COLO829 (cell line): ENCODE data around the gene ABO.
"Not testable (repeated sequence)": the region's sequence is repeated elsewhere in the genome, so short reads cannot be mapped to it uniquely, and the experiment has no call there.

ENCODE experiments used
- DNase-seq: peaks from one replicate; pipeline ENCODE4 v3.0.0; 2012; ENCODE audit warnings: low spot score

Gene ABO

DNA sequence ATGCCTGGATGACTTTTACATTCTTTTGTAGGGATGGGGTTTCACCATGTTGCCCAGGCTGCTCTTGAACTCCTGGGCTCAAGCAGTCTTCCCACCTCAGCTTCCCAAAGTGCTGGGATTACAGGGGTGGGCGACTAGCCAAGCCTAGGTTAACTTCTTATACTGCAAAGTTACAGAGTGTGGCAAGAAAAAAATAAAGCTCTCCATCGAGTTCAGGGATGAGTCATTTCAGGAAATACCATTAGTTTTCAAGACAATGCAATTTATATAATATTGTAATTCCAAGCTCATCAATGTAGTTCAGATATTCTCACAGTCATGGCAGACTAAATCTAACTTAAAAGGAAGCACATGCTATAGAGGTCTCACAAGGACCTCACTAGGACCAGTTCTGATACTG is 11.5 kb upstream of the ABO start:
- no peak for DNase-seq

DNA sequence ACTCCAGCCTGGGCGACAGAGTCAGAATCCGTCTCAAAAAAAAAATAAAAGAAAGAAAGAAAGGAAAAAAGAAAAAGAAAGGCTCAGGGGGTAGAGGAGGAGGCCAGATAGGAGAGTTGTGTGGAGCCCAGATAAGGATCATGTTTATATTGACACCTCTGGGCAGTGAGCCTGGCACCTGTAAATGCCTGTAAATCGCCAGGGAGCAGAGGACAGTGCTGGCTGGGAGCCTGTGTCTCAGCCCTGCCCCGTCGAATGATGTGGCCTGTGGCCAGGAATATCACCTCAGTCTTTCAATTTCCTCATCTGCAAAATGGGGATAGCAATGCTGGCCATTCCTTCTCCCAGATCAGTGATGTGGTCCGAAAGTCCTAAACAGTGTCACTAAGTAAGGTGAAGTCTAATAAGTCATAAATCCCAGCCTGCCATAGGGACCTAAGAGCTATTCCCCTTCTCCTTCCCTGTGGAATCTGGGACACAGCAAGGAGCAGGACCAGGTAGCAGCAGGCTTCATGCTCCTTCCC is 10.3 kb upstream of the ABO start:
- no peak for DNase-seq

DNA sequence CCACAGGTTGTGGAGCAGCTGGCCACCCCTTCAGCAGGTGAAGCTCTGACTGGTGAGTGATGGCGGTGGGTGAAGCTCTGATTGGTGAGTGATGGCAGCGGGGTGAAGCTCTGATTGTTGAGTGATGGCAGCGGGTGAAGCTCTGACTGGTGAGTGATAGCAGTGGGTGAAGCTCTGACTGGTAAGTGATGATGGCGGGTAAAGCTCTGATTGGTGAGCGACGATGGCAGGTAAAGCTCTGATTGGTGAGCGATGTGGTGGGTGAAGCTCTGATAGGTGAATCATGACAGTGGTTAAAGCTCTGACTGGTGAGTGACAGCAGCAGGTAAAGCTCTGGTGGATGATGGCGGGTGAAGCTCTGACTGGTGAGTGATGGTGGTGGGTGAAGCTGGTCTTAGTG is 9.4 kb upstream of the ABO start:
- DNase-seq, result no peak

DNA sequence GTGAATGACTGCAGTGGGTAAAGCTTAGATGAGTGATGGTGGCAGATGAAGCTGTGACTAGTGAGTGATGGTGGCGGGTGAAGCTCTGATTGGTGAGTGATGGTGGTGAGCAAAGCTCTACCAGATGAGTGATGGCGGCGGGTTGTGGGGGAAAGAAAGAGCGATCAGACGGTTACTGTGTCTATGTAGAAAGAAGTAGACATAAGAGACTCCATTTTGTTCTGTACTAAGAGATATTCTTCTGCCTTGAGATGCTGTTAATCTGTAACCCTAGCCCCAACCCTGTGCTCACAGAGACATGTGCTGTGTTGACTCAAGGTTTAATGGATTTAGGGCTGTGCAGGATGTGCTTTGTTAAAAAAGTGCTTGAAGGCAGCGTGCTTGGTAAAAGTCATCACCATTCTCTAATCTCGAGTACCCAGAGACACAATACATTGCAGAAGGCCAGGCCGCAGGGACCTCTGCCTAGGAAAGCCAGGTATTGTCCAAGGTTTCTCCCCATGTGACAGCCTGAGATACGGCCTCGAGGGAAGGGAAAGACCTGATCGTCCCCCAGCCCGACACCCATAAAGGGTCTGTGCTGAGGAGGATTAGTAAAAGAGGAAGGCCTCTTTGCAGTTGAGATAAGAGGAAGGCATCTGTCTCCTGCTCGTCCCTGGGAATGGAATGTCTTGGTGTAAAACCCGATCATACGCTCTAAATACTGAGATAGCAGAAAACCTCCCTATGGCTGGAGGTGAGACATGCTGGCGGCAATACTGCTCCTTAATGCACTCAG is 8.4 kb upstream of the ABO start:
- not testable (repeated sequence) for DNase-seq

DNA sequence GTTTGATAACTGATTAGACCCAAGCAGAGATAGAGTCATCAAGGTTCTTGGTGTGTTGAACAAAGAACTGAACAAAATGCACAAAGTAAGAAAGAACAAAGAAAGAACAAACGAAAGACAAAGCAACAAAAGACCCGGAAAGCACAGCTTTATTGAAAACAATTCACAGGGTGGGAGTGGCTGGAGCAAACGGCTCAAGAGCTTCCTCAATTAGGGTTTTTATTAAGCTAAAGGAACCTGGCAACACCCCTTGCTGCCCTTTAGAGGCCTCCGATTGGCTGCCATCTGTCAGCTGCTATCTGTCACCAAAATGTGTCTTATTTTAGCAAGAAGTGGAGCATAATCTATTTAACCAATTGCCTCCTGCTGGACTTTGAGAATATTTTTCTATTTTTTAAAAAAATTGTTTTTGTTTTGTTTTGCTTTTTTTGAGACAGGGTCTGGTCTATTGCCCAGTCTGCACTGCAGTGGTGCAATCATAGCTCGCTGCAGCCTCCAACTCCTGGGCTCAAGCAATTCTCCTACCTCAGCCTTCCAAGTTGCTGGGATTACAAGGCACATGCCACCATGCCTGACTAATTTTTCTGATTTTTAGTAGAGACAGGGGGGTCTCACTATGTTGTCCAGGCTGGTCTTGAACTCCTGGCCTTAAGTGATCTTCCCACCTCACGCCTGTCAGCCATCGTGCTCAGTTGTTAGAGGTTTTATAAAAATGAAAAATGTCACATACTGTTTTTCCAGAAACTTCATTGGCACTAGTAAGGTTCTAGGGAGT is 7.7 kb upstream of the ABO start:
- DNase-seq, result no peak

DNA sequence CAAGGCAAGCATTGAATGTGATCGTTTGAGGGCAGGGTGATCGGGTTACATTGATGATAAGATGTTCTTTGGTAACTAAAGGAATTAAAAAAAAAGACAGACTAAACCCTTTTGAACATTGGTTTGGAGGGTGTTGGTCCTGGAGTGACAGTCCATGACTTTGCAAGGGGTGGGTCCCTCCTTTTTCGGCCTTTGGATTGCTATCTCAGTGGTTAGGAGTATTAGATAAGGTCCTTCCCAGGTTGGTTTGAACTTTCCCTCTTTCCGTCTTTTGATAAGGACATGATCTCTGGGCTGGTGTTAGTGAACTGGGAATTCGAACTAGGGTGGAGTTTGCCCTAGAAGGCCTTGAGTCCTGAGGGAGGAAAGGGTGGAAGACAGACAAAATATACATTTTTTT is 5.4 kb upstream of the ABO start:
- no peak for DNase-seq

DNA sequence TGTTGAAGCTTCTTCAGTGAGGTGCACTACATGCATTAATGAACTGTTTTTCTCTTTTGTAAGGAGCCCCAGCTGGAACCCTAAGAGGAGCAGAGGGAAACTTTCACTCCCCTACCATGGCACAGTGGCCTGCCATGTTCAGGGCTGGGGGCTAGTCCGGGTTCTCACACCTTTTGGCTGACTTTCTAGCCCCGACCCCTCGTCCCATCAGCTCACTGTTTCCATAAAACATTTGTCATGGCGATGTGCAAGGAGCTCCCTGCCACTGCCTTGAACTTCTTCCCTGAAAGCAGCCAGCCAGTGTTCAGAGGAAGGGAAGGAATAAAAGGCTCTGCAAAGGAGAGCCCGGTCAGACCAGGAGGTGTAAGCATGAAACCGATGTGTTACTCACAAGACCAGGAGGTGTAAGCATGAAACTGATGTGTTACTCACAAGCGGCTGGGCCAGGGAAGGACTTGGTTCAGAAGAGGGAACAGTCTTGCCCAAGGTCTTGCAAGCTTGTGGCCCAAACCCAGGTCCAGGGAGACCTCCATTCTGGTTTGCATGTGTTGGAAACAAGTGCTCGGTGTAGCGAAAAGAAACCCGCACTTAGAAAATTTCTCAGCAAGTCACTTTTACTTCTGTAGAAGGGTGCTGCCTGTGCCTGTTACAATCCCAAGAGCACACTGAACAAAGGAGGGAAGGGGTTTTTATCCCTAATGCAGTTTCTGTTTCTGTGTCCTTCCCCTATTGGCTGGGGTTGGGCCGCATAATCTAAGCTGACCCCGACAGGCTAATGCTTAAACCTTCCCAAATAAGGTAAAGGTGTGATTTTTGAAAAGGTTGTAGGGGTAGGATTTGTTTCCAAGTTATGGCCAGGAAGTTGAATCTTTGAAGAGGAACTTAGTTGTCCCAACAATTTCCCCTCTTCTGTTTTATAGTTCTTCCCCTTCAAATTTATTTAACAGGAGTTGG is 3.4 kb upstream of the ABO start:
- DNase-seq, result no peak

DNA sequence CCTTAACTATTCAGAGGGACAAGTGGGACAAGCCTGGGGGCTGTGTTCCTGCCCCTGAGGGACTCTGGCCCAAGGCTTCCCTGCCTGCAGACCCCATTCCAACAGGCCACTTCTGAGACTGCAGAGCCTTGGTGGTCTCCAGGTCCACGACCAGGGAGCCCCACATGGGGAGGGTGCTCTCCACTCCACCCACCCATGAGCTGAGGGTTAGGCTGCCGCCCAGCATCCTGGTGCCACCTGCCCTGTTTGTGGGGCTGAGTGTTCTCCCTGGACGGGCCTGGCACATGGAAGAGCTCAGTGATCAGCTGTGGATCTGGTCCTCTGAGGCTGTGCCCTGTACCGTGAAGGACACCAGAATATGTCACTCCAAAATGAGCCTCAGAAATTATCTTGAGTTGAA is 2.5 kb upstream of the ABO start:
- DNase-seq, result no peak

DNA sequence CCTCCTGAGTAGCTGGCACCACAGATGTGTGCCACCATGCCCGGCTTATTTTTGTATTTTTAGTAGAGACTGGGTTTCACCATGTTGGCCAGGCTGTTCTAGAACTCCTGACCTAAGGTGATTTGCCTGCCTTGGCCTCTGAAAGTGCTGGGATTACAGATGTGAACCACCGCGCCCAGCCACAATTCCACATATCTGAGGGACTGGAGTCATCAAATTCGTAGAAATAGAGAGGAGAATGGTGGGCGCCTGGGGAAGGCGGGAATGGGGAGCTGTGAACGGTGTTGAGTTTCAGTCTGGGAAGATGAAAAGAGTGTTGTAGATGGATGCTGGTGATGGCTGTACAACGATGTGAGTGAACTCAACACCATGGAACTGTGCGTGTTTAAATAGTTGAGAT is 1.9 kb upstream of the ABO start:
- no peak for DNase-seq

DNA sequence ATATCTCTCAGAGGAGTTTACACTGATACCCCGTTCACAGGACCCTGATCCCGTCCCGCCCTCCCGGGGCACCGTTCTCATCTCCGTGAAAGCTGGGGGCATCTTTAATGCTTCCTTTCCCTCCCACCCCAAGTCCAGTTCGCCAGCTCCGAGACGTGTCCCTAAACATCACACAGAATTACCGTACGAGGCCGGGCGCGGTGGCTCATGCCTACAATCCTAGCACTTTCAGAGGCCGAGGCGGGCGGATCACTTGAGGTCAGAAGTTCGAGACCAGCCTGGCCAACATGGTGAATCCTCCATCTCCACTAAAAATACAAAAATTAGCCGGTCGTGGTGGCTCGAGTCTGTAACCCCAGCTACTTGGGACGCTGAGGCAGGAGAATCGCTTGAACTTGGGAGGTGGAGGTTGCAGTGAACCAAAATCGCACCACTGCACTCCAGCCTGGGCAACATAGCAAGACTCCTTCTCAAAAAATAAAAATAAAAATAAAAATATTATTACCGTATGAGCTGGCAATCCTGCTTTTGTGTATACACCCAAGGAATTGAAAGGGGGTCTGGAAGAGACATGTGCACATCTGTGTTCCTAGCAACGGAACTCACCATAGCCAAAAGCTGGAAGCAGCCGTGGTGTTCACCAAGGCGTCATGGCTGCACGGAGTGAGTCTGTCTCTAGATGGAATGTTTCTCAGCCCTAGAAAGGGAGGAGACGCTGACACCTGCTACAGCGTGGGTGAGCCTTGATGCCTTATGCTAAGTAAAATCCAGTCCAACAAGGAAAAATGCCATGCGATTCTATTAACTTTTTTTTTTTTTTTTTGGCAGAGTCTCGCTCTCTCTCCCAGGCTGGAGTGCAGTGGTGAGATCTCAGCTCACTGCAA is 1.2 kb upstream of the ABO start:
- DNase-seq, result no peak

DNA sequence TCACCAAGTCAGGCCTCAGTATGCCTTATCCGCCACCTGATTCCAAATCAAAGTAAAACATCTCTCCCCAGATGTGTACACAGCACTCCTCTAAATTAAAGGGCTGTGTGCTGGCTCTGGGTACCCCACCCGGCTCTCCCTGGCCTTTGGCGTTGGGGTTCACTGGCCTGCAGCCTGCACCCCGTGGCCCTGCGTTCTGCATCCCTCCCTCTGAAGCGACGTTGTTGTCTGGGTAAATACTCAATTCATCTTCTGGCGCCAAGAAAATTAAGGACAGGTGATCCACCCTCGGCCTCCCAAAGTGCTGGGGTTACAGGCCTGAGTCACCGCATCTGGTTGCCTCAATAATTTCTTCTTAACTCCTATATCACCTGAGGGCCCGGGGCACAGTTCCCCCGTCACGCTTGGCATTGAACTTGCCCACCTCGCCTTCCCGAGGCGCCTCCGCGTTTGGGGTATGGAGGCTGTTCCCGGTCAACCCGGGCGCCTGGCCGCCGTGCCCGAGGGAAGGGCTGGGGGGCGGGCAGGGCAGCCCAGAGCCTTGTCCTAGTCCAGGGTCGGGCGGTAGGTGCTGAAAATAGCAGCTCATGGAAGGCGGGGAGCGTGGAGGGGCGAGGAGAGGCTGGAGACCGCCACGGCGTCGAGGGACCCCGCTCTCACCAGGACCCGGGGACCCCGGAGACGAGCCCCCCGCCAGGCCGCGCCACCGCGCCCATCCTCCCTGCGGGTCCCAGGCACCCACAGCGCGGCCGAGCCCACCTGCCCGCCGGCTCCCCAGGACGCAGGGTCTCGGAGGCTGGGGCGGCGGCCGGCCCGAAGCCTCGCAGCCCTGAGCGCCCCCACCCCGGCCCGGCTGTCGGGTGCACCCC is 531 bp downstream of the ABO start:
- no peak for DNase-seq

DNA sequence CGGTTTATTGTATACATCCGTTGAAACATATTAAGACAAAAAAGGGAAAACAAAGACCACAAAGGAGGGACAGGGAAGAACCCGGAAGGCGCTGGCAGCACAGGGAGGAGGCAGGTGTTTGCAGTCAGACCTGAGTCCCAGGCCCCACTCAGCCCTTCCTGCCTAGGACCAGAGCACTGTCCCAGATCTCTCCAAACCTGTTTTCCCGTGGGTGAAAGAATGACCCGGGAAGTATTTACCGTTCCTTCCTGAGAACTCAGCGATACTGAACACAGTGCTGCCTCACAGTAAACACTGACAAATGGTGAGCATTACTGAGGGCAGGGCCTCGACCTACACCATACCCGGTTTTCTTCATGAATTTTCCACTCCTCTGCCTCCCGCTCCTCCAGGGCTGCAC is 1.2 kb downstream of the ABO start:
- DNase-seq, result no peak

DNA sequence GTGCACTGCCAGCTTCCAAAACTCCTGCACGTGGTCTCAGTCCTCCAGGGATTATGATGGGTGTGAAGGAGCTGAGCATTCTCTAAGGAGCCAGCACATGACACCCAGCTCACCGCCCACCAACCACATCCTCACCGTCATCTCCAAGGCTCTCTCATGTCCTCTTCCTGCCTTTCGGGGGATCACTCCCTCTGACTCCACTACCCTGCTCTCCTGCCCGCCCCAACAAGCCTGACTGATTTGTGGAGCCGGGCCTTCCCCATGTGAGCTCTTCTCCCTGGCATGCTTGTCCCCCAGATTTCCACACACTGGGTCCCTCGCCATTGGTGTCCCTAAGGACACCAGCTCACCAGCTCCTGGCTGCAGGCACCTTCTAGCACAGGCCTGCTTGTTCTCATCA is 1.9 kb downstream of the ABO start:
- no peak for DNase-seq

DNA sequence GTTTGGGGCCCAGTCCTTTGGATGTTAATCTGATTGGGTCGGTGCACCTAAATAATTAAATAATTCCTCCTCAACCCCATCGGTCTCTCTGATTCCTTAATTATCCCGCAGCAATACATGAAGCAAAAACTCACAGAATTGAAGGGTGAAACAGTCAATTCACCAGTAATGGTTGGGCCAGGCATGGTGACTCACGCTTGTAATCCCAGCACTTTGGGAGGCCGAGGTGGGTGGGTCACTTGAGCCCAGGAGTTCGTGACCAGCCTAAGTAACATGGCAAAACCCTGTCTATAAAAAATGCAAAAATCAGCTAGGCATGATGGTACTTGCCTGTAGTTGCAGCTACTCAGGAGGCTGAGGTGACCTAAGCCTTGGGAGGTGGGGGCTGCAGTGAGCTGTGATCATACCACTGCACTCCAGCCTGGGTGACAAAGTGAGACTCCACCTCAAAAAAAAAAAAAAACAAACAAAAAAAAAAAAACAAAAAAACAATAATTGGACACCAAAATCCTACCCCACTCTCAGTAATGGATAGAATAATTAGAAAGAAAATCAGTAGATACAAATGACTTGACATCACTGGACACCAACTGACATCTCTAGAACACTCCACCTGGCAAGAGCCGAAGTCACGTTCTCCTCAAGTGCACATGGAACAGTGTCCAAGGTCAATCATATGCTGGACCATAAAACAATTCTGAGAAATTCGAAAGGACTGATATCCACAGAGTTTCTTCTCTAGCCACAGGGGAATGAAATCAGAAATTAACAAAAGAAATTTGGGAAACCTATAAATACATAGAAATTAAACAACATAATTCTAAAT is 5.3 kb downstream of the ABO start:
- DNase-seq, result no peak

DNA sequence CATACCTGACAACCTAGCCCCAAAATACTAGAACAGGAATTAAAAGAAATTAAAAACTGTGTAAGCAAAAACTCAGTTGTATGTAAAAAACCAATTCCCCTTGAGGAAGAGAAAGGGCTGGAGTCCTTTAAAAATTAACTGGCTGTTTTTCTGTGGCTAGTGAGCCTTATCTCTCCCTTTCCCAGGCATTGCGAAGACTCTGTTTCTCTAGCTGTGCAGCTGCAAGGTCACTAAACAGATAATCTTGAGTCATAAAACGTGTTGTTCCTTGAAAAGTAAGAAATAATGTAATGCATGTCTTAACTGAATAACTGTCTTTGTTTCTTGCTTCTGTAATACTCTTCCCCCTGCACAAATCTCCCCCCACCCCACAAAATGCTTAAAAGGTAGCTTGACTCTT is 5.9 kb downstream of the ABO start:
- DNase-seq, result not testable (repeated sequence)

DNA sequence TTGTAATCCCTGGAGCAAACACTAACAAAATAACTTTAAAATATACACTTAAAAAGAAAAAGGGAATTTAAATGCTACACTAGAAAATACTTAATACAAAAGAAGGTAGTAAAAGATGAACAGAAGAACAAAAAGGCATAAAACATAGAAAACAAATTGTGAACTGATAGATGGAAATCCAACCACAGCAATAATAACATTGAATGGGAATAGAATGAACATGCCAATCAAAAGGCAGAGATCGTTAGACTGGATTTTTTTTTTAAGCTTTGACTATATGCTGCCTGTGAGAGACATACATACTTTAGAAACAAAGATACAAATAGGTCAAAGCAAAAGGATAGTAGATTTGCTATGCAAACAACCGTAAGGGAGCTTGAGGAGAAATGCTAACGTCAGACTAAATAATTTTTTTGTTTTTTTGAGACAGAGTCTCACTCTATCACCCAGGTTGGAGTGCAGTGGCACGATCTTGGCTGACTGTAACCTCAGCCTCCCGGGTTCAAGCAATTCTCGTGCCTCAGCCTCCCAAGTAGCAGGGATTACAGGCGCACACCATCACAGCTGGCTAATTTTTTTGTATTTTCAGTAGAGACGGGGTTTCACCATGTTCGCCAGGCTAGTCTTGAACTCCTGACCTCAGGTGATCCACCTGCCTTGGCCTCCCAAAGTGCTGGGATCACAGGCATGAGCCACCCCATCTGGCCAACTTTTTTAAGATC is 6.5 kb downstream of the ABO start:
- no peak for DNase-seq

DNA sequence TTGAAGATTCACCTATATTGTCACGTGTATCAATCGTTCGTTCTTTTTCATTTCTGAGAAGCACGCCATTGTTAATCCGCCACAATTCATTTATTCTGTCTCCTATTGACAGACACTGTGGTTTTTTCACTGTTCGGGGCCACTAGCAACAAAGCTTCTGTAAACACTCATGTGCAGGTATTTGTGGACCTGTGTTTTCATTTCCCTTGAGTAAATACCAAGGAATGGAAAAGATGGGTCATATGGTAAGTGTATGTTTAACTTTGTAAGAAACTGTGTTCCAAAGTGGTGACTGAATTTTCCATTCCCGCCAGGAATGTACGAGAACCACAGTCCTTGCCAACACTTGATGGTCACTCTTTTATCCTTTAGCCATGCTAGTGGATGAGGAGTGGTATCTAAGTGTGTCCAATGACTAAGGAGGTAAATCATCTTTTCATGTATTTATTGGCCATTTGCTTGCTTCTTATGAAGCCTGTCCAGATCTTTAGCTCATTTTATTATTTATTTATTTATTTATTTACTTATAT is 10.7 kb downstream of the ABO start:
- DNase-seq, result no peak

DNA sequence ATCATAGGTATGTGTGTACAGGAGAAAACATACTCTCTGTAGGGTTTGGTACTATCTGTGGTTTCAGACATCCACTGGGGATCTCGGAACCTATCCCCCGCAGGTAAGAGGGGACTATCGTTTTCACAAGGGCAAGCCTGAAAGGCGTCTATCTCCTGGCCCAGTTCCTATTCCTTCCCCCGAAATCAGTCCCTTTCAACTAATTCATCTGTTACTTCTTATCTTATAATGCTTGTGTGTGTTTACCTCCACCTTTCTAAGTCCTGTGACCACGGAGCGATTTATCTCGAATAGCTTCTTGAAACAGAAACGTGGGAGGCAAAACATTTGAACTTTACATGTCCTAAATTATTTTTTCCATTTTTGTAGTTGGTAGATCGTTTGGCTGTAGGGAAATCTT is 11.4 kb downstream of the ABO start:
- DNase-seq, result no peak

DNA sequence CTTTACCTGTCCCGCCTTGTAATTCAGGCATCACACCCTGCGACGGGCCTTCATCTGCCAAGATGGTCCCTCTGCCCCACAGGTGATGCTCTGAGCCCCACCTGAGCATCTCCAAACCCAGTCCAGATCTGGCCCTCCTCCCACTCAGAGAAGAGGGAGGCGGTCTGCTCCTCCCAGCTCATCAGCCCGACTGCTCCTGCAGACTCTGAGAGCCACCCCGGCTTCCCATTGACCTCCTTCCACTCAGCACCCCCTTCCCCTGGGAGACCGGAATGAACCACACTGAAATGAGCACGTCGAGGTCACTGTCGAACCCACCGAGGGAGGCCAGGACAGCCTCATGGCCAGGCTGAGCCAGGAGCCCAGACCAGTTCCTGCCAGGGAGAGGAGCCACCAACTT is 12.8 kb downstream of the ABO start:
- no peak for DNase-seq
